HG03175 (cell line): ENCODE data around the gene CSMD2.

Experiments
- ATAC-seq: cut with Tn5 transposase; IDR thresholded peaks from one replicate; pipeline ENCODE4 v1.9.1; 2021; ENCODE audit warnings: mild to moderate bottlenecking, moderate library complexity; ENCODE audit not compliant: unreplicated experiment

CSMD2 gene

GRCh38 chr1:33875862-33876261 lies 289.2 kb downstream of the CSMD2 start:
- ATAC-seq: no peak

DNA sequence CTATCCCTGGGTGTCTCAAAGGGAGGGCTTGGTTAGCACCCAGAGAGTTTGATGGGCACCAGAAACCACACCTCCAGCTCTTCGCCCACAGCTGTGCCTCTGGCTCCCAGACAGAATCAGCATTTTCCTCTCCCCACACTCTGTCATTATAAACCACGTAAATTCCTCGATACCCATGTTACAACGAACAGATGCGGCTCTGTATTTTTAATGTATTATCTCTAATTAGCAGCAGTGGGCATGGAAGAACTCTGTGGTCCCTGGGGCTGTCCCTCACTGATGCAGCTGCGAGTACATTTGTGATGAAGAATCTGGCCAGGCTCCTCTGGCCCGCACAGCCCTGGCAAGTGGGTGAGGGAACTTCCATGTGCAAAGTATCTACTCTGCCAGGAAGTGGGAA lies 290.4 kb downstream of the CSMD2 start:
- no peak for ATAC-seq

DNA sequence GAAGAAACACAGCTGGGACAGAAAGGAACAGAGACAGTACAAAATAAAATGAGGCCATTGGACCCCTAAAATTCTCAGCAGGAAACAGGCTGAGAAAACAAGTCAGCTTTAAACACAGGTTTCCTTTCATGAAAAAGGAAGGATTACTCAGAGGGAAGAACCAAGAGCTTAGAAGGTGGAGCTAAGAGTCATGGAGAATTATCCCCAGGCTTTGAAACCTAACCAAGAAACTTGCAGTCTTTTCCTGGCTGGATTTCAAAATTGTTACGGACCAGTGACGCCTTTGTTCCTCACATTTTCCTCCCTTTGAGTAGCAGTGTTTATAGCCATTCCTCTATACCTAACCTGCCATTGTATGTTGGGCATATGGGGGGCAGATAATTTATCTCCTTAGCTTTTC lies 292.3 kb downstream of the CSMD2 start:
- ATAC-seq: no peak

- no peak for ATAC-seq
These were observed 292.8 kb downstream of the CSMD2 start for GRCh38 chr1:33872275-33872674.

DNA sequence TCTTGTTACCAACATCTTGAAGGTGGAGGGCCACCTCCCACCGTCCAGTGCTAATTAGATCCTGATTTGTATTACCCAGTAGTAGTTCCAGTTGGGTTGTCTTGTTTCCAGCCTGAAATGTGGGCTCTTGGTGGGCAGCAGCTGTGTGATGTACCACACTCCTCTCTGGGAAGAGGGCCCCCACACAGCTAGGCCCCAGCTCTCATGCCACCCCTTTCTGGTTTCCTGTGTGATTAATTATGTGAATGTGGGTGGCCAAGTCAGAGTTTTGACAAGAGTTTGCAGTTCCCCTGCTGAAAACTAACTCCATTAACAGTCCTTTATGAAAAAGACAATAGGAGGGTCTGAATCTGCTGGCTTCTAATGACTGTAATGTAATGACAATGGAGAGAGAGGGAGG lies 297.3 kb downstream of the CSMD2 start:
- ATAC-seq: no peak

- no peak for ATAC-seq
These were observed 298.7 kb downstream of the CSMD2 start for GRCh38 chr1:33866281-33866680.

DNA sequence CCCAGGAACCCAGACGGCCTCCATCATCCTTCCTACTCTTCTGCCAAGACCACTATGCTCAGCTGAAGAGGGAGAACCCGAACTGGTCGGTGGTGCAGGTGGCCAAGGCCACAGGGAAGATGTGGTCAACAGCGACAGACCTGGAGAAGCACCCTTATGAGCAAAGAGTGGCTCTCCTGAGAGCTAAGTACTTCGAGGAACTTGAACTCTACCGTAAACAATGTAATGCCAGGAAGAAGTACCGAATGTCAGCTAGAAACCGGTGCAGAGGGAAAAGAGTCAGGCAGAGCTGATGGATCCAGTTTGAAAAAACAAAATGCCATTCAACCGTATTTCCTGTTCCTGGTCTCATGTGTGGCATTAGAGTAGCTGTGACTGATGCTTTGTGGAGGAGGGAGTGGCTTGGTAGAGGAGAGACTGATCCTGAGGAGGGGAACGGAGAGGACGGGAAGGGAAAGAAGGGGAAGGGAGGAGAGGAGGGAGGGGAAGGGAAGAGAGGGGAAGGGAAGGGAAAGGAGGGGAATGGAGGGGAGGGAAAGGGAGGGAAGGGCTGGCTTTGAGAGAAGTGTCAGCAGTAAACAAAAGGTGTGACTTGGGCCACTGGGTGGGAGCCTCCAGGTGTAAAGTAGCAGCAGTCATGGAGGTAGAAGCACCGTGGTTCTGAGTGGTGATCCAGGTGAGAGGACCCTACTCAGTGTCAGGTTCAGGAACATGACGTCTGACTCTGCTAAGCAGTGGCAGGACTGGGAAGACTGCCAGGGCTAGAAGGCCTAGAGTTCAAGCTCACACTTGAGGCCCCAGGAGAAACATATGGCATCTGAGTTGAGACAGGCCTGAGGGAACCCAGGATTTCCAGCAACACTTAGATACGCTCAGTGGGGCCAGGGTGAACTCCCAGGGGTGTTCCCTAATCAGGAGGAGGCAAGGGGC lies 300.3 kb downstream of the CSMD2 start:
- no peak for ATAC-seq

DNA sequence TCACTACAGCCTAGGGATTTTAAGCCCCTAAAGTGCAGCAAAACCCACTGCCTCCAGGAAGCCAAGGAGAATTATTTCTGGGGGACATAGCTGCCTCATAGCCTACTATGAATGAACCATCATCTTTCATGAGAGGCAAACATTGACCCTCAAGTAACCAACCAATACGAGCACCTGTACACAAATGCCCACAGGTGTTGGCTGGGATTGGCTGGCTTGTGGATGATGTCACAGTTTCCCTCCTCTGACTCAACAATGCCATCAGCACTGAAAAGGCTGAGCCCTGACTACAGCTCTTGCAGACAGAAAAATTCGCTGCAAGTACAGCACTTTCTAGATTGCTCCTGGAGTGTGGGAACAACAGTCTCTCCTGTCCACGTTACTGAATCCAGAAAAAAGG lies 301.3 kb downstream of the CSMD2 start, which contains the start of gene HMGB4:
Gene HMGB4 (plus strand): TSS at position 301 of the 400 bp plus-strand sequence. CDS start 113 bp downstream, outside the sequence.
- ATAC-seq: no peak

DNA sequence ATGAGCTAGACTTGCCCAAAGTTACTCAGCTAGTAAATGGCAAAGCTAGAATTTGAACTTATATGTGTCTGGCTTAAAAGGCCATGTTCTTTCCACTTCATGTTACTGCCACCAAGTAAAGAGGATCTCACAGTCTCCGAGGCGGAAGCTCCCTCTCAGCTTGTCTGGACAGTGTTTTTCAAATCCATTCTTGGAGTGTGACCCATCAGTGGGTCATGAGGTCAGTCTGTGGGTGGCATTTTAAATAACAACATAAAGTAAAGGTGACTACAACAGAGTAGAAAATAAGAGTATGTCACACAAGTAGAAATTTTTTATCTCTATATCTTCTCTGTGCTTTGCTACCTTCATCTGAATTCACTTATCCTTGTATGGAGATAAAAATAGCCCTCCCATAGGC lies 304.4 kb downstream of the CSMD2 start:
- no peak for ATAC-seq

- no peak for ATAC-seq
These were observed 310.9 kb downstream of the CSMD2 start for GRCh38 chr1:33854091-33854490.

DNA sequence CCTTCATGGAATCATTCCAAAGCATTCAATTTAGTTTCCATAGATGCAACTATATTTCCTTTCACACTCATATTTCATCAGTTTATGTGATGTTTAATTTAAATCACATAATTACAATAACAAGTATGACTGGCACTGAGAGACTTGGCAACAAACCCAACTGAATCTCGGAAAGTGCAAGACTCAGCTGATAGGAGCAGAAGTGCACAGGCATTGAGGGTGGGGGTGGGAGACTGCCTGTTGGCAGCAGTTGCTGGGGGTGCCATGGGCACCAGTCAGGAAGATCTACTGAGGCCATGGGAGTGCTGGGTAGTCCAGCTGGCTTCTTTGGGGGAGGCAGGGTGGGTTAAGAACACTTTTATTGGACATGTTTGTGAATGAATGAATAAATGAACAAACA lies 311.6 kb downstream of the CSMD2 start:
- no peak for ATAC-seq

DNA sequence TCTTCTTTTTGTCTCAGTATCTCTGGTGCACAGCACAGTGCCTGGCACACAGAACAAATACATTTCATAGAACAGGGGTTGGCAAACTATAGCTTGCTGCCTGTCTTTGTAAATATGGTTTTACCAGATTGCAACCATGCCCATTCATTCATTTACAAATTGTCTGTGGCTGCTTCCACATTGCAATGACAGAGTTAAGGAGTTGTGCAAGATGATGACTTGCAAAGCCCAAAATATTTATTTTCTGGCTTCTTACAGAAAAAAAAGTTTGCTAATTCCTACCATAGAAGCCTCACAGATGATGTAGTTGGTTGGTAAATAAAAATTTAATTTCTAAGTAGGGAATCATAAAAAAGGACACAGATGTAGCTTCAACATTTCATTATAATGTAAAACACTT lies 312.3 kb downstream of the CSMD2 start:
- ATAC-seq: no peak

- ATAC-seq: no peak
These were observed 314.5 kb downstream of the CSMD2 start for GRCh38 chr1:33850481-33850880.

GRCh38 chr1:33849211-33849610 lies 315.8 kb downstream of the CSMD2 start:
- ATAC-seq: no peak

DNA sequence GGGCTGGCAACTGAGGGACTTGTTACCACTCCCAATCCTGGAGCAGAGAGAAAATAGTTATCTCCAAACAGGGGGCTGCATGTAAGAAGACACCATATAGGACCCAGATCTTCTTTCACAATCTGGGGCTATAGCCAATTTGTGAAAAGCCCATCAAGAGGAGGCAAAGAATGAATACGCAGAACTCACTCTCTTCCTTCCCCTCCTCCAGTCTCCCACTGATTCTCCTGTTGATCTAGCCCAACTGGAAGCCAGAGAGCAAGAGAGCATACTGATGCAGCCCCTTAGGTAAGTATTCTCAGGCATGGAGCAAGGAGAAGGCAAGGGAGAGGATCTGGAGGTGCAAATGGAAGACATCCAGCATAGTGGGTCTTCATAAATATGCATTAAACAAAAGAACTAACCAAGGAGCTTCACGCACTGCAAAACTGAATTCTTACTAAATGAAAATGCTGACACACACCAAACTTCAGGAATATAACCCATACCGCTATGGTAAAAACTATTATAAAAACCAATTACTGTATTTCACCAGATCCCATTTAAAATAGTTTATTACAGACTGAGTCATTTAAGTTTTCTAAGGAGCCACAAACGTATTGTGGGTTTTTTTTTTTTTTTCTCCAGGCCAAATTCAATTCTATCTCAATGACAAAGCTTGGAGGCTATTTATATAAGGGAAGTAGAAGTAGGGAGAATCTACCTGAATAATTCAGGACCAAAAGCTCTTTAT lies 316.7 kb downstream of the CSMD2 start:
- ATAC-seq: no peak

DNA sequence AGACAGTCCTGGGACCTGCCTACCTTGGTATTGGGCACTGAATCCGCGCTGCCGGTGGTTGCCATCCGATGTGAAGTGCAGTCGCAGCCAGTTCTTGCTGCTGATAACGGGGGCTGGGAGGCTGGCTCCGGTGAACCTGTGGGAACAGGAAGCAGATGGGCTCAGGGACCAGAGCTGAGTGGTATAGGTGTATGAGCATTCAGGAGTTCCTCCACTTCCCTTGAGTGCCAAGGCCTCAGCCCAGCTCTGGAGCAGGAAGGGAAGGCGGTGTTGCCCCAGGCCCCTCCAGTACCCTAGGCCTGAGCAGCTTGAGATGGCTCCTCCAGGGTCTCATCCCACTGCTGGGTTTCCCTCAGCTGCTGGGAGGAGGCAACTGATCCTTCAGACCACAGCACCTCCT lies 318.2 kb downstream of the CSMD2 start:
- no peak for ATAC-seq

DNA sequence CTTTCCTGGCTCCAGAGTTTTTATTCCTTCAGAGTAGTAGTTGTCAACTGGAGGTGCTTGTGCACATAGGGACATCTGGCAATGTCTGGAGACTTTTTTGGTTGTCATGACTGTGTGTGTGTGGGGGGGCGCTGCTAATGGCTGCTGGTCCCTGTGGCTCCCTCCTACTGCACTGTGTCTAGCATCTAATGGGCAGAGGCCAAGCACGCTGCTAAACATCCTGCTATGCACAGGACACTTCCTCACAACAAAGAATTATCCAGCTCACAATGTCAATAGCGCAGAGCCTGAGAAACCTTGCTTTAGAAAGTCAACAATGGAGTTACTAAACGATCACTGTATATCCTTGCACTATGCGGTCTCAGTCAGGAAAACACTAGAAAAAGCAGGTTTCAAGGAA lies 320.9 kb downstream of the CSMD2 start:
- ATAC-seq: no peak

DNA sequence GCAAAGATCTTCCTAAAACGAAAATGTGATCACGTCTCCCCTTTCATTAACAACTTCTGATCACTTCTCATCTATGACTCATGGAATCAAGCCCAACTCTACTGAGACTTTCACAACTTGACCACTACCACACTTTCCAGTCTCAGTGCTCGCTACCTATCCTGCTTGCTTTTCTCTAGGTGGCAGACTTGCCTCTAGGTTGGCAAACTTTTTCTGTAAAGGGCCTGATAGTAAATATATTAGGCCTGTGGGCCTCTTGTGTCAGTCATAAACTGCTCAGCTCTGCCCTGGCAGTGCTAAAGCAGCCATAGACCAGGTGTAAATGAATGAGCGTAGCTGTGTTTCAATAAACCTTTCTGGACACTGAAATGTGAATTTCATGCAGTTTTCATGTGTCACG lies 322.7 kb downstream of the CSMD2 start:
- ATAC-seq: no peak

DNA sequence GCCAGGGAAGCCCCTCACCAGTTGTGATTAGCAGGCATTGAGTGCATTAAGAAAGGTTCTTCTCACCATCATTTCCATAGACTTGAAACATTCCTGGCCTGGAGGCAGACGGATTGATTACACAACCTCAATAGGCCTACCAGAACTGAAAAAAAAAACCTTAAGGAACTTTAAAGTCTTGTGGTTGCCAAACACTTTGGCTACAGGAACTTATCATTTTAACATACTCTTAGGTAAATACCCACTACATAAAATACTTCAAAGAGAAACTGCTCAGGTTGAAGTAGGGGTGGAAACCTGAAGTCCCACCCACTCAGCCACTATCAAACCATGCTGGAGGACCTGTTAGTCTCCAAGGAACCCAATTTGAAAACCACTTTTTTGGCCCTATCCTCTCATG lies 323.5 kb downstream of the CSMD2 start:
- no peak for ATAC-seq

DNA sequence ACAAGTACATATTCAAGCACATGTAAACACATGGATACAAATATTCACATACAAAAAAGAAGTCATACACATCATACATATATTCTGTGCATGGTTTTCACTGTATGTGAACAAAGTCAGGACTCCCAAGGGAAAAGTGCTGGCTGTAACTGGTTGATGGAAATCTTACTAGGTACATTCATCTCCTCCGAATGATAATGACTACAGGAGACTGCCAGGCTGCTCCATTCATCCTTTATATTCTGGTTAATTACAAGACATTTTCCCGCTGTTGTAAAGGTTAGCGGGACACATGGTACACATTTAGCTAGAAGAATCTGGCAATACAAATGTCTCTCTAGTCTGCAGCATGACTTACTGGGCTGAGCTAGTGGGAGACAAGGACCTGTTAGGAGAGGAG lies 327.4 kb downstream of the CSMD2 start:
- ATAC-seq: no peak

- ATAC-seq: no peak
These were observed 328.1 kb downstream of the CSMD2 start for GRCh38 chr1:33836911-33837310.

GRCh38 chr1:33828654-33829053 lies 336.4 kb downstream of the CSMD2 start:
- no peak for ATAC-seq
